Measurements from ENCODE around the gene SKI.

GRCh38 chr1:2214541-2215241 lies 13.4 kb upstream of the SKI start:
- TF ChIP-seq CTCF (IDR thresholded peaks at IDR 0.05; ENCODE audit: low read depth, low read length) (no peak), EZH2phosphoT487 (IDR thresholded peaks at IDR 0.05; ENCODE audit: low read depth) (no peak)

Measured in OCI-LY3 (cell line).